AG20443 (cell line): ENCODE data around the gene SETD1A.
A peak's percentile ranks its signal among the peaks of the same experiment; 100 is the strongest.

ENCODE experiments used
- DNase-seq: peaks from one replicate; pipeline ENCODE4 v3.0.0; 2012; ENCODE audit warnings: low spot score, mixed read lengths

SETD1A gene

GRCh38 chr16:31020536-31020935 lies 63.0 kb downstream of the SETD1A start:
- no peak for DNase-seq

DNA sequence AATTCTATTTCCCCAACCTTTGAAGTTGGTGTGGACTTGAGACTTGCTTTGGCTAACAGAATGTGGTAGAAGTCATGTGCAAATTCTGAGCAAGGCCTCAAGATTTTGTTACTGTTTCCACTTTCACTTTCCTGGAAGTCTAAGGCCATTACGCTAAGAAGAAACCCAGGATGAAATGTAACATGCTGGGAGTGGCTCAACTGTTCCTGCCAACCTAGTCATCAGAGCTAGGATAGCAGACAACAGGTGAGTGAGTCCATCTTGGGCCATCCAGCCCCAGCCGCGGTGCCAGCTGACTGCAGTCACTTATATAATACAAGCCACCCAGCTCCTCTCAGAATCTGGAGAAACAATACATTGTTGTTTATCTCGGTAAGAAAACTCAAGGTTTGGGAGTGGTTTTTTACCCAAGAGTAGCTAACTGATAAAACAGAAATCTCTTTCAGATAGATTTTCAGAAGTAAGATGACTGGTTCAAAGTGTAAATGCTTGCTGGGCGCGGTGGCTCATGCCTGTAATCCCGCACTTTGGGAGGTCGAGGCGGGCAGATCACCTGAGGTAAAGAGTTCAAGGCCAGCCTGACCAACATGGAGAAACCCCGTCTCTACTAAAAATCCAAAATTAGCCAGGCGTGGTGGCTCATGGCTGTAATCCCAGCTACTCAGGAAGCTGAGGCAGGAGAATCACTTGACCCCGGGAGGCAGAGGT lies 65.1 kb downstream of the SETD1A start:
- DNase-seq = no peak

GRCh38 chr16:31023252-31023602 lies 65.7 kb downstream of the SETD1A start:
- no peak for DNase-seq

DNA sequence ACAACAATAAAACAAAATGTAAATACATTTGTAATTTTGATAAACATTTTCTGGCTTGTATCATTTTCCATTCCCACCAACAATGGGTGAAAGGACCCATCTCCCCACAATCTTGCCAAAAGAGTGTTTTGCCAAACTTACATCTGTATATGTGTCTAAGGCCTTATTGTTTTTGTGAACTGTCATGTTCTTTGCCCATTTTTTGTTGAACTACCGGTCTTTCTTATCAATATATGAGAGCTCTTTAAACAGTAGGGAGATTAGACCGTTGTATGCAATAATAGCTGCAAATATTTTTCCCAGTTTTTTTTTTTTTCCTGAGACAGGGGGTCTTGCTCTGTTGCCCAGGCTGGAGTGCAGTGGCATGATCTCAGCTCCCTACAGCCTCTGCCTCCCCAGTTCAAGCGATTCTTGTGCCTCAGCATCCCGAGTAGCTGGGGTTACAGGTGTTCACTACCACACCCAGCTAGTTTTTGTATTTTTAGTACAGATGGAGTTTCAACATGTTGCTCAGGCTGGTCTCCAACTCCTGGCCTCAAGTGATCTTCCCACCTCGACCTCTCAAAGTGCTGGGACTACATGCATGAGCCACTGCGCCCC lies 66.2 kb downstream of the SETD1A start:
- DNase-seq = no peak

- DNase-seq = no peak
Observed at GRCh38 chr16:31025339-31025738, 67.8 kb downstream of the SETD1A start.

- DNase-seq = no peak
Observed at GRCh38 chr16:31029272-31029671, 71.7 kb downstream of the SETD1A start.

- DNase-seq = no peak
Observed at GRCh38 chr16:31031276-31031675, 73.7 kb downstream of the SETD1A start.

GRCh38 chr16:31032736-31033708 lies 75.5 kb downstream of the SETD1A start, which contains the start of gene STX4:
Gene STX4, plus strand, starts transcription at chr16:31033558. Its CDS starts 248 bp downstream, at chr16:31033806.
- peak; percentile 96 for DNase-seq

GRCh38 chr16:31033709-31034492 lies 76.3 kb downstream of the SETD1A start:
- peak; percentile 99 for DNase-seq
